CD4-positive, alpha-beta T cell (primary cell): ENCODE results near the gene SNAP25. TPM values are rescaled to one million over a fixed set of nuclear protein-coding genes. Genes with fewer than 3 reads are reported as not detected.

Experiments used
- ATAC-seq: fragments of 200-7000 bp; cut with Tn5 transposase; one replicate; pipeline ENCODE4 v1.10.0; 2022; ENCODE audit warnings: mild to moderate bottlenecking; ENCODE audit not compliant: poor library complexity
- CTCF ChIA-PET: fragments of 350-600 bp; sonication (Branson Sonifier 250); formaldehyde crosslinking; loops from one replicate; lab custom pipeline; 2021; ENCODE audit warnings: antibody characterized with exemption, inconsistent platforms; lab: Charles Lee
- POLR2A ChIA-PET: fragments of 350-600 bp; sonication (Branson Sonifier 250); formaldehyde crosslinking; loops from one replicate; lab custom pipeline; 2021; ENCODE audit warnings: antibody characterized with exemption, inconsistent platforms; lab: Charles Lee
- DNase-seq, 14 experiments: peaks; one replicate each; pipeline ENCODE4 v3.0.0-alpha.2; 2013 to 2020; ENCODE audit warnings: mixed read lengths in 2 of 14
- H3K27ac ChIP-seq, 2 donors: one replicate each; pipeline versions ENCODE4 v1.5.1 to v1.7.0; 2013; ENCODE audit warnings: low read length in 2 of 2, low read depth in 1 of 2, mild to moderate bottlenecking in 1 of 2
- H3K27me3 ChIP-seq, 2 experiments: 1 replicate in 1 of 2; 2 replicates in 1 of 2; pipeline versions ENCODE4 v1.6.1 to v1.7.0; 2013; ENCODE audit warnings: low read length in 2 of 2, control low read depth in 1 of 2, mild to moderate bottlenecking in 1 of 2, moderate library complexity in 1 of 2; ENCODE audit not compliant: insufficient read depth in 2 of 2, control insufficient read depth in 1 of 2
- H3K36me3 ChIP-seq: one replicate; pipeline ENCODE4 v1.6.1; 2013; ENCODE audit warnings: low read length, control low read depth; ENCODE audit not compliant: insufficient read depth
- H3K4me1 ChIP-seq: one replicate; pipeline ENCODE4 v1.6.1; 2013; ENCODE audit warnings: low read length, control low read depth; ENCODE audit not compliant: insufficient read depth
- H3K4me3 ChIP-seq: one replicate; pipeline ENCODE4 v1.5.1; 2013; ENCODE audit warnings: mild to moderate bottlenecking, low read length, moderate library complexity
- H3K9me3 ChIP-seq, 2 experiments: 1 replicate in 1 of 2; 2 replicates in 1 of 2; pipeline versions ENCODE4 v1.6.1 to v1.7.0; 2013; ENCODE audit warnings: low read length in 2 of 2, mild to moderate bottlenecking in 2 of 2, control low read depth in 1 of 2, moderate library complexity in 1 of 2; ENCODE audit not compliant: control insufficient read depth in 1 of 2, insufficient read depth in 1 of 2
- H3K27ac Mint-ChIP-seq: one replicate; pipeline ENCODE4 v1.8.0; 2020; ENCODE audit warnings: mixed read lengths
- H3K27me3 Mint-ChIP-seq: one replicate; pipeline ENCODE4 v1.8.0; 2021; ENCODE audit warnings: mixed read lengths
- H3K36me3 Mint-ChIP-seq: one replicate; pipeline ENCODE4 v1.8.0; 2021; ENCODE audit warnings: low read depth, mixed read lengths
- H3K4me1 Mint-ChIP-seq: one replicate; pipeline ENCODE4 v1.8.0; 2021; ENCODE audit warnings: low read depth, mixed read lengths
- H3K4me3 Mint-ChIP-seq: one replicate; pipeline ENCODE4 v1.8.0; 2020; ENCODE audit warnings: mild to moderate bottlenecking, mixed read lengths
- H3K9me3 Mint-ChIP-seq: one replicate; pipeline ENCODE4 v1.8.0; 2020; ENCODE audit warnings: mixed read lengths
- CTCF ChIP-seq: fragments of 200-600 bp; IDR thresholded peaks from one replicate; pipeline ENCODE4 v1.8.0; 2022; ENCODE audit warnings: antibody characterized with exemption, mild to moderate bottlenecking
- intact Hi-C, 2 experiments: fragments of 100-400 bp; cut with DNase I in 1 of 2; cut with micrococcal nuclease in 1 of 2; formaldehyde crosslinking; loops; one replicate each; pipeline versions ENCODE4 v1.15.1 to v1.9.0; 2023 to 2025; cut with DNase I, micrococcal nuclease
- total RNA-seq, 174 experiments: library from RNA in 2 of 174; stranded (reverse) in 2 of 174; gene quantifications; one replicate each; pipeline ENCODE4 v1.2.3 and lab custom pipeline; 2021 to 2026

The SNAP25 gene
- total RNA-seq, 2 experiments from 2014 or later, result not detected

- no peak for TF ChIP-seq CTCF
- Mint-ChIP-seq H3K4me1 (no peaks in the 10 kb centered on the region), H3K27me3 (peaks cover 9% of the 10 kb centered on the region), H3K9me3 (no peaks in the 10 kb centered on the region), H3K27ac (no peak overlapping the region), H3K4me3 (no peak overlapping the region), H3K36me3 (no peaks in the 10 kb centered on the region)
- ChIA-PET POLR2A (no interaction called here), CTCF (no interaction called here)
- ATAC-seq, result no peak
- DNase-seq, result no peak
- H3K27me3 ChIP-seq, result no peaks in the 10 kb centered on the region
- H3K9me3 ChIP-seq, result peaks cover 0 to 4% of the 10 kb centered on the region in 2 experiments
- intact Hi-C loops, result no loop called here
- no peak overlapping the region for H3K27ac ChIP-seq
- no peaks in the 10 kb centered on the region for H3K4me1 ChIP-seq
- H3K4me3 ChIP-seq, result no peak overlapping the region
- no peaks in the 10 kb centered on the region for H3K36me3 ChIP-seq
These were observed 67.7 kb downstream of the SNAP25 start for GRCh38 chr20:10286356-10286755.

- Mint-ChIP-seq H3K36me3 (no peaks in the 10 kb centered on the region), H3K27me3 (peaks cover 9% of the 10 kb centered on the region), H3K27ac (no peak overlapping the region), H3K4me3 (no peak overlapping the region), H3K9me3 (no peaks in the 10 kb centered on the region), H3K4me1 (no peaks in the 10 kb centered on the region)
- H3K9me3 ChIP-seq, result peaks cover 0 to 4% of the 10 kb centered on the region in 2 experiments
- H3K4me3 ChIP-seq, result no peak overlapping the region
- DNase-seq (no peak), ATAC-seq (no peak)
- intact Hi-C loops, result no loop called here
- no peak overlapping the region for H3K27ac ChIP-seq
- ChIA-PET CTCF (no interaction called here), POLR2A (no interaction called here)
- H3K36me3 ChIP-seq, result no peaks in the 10 kb centered on the region
- H3K4me1 ChIP-seq, result no peaks in the 10 kb centered on the region
- no peaks in the 10 kb centered on the region for H3K27me3 ChIP-seq
- TF ChIP-seq CTCF, result no peak
These were observed 69.8 kb downstream of the SNAP25 start for GRCh38 chr20:10288421-10288820.

GRCh38 chr20:10288954-10289646 is 70.5 kb downstream of the SNAP25 start:
- Mint-ChIP-seq H3K27me3 (peaks cover 9% of the 10 kb centered on the region), H3K4me3 (no peak overlapping the region), H3K36me3 (no peaks in the 10 kb centered on the region), H3K27ac (no peak overlapping the region), H3K4me1 (no peaks in the 10 kb centered on the region), H3K9me3 (no peaks in the 10 kb centered on the region)
- Histone ChIP-seq H3K4me1 (no peaks in the 10 kb centered on the region), H3K4me3 (no peak overlapping the region), H3K27ac (no peak overlapping the region), H3K9me3 (peaks cover 0 to 4% of the 10 kb centered on the region in 2 experiments), H3K27me3 (no peaks in the 10 kb centered on the region), H3K36me3 (no peaks in the 10 kb centered on the region)
- no peak for ATAC-seq
- no peak for DNase-seq
- POLR2A ChIA-PET, result no interaction called here
- no peak for TF ChIP-seq CTCF
- intact Hi-C loops, result no loop called here
- CTCF ChIA-PET, result interaction anchor here (1.0 kb wide), 1 partner anchor 363 kb away, joined by 3 read pairs; no protein-coding TSS in a partner anchor
